ENCODE measurements around the gene NOC2L. TPM values are rescaled to one million over a fixed set of nuclear protein-coding genes. Genes with fewer than 3 reads are reported as not detected.
"Not testable (repeated sequence)": the region's sequence is repeated elsewhere in the genome, so short reads cannot be mapped to it uniquely, and the experiment has no call there.

Gene NOC2L
- total RNA-seq, 1 donor from 2014 or later: 70.5 TPM

GRCh38 chr1:961132-961669, 2.1 kb upstream of the NOC2L start:
- peak; percentile 30 for DNase-seq

GRCh38 chr1:960363-961131, 1.5 kb upstream of the NOC2L start, which contains the start of gene KLHL17:
Gene KLHL17, plus strand, starts transcription at chr1:960584. Its CDS starts 110 bp downstream, at chr1:960694.
- DNase-seq: peak; percentile 74

GRCh38 chr1:959731-960362, 791 bp upstream of the NOC2L start:
- DNase-seq: no peak

GRCh38 chr1:956636-957035, 2.4 kb downstream of the NOC2L start:
- no peak for DNase-seq

- DNase-seq: no peak
These were observed 3.6 kb downstream of the NOC2L start for GRCh38 chr1:955474-955873.

- no peak for DNase-seq
These were observed 4.1 kb downstream of the NOC2L start for GRCh38 chr1:954927-955326.

- DNase-seq: no peak
These were observed 5.3 kb downstream of the NOC2L start for GRCh38 chr1:953524-954320.

- no peak for DNase-seq
These were observed 6.5 kb downstream of the NOC2L start for GRCh38 chr1:952603-953002.

- DNase-seq: no peak
These were observed 6.9 kb downstream of the NOC2L start for GRCh38 chr1:952201-952600.

GRCh38 chr1:951364-951763, 7.7 kb downstream of the NOC2L start:
- DNase-seq: peak; percentile 44

GRCh38 chr1:950881-951280, 8.2 kb downstream of the NOC2L start:
- DNase-seq: no peak

GRCh38 chr1:950268-950667, 8.8 kb downstream of the NOC2L start:
- DNase-seq: no peak

GRCh38 chr1:947958-948357, 11.1 kb downstream of the NOC2L start:
- DNase-seq: no peak

GRCh38 chr1:946811-947210, 12.2 kb downstream of the NOC2L start:
- DNase-seq: not testable (repeated sequence)

GRCh38 chr1:945688-946556, 13.1 kb downstream of the NOC2L start:
- no peak for DNase-seq

GRCh38 chr1:944341-945325, 14.4 kb downstream of the NOC2L start:
- DNase-seq: no peak

GRCh38 chr1:943545-944340, 15.3 kb downstream of the NOC2L start:
- DNase-seq: no peak

GRCh38 chr1:942864-943533, 16.1 kb downstream of the NOC2L start:
- no peak for DNase-seq

GRCh38 chr1:942411-942821, 16.6 kb downstream of the NOC2L start:
- DNase-seq: no peak
